GM12891 (cell line): ENCODE measurements around the gene VAMP2.
A peak's percentile ranks its signal among the peaks of the same experiment; 100 is the strongest.

Source experiments
- DNase-seq: peaks from one replicate; pipeline ENCODE4 v3.0.0; 2011; ENCODE audit warnings: low spot score; ENCODE audit not compliant: insufficient read length
- FAIRE-seq: peaks from 2 replicates; lab custom pipeline; 2011; peaks lifted over from hg19 to GRCh38; lab: Jason Lieb, UNC
- PAX5 ChIP-seq: IDR thresholded peaks from 2 replicates; pipeline ENCODE4 v1.6.1; 2011; ENCODE audit warnings: low read length, moderate library complexity, mild to moderate bottlenecking; ENCODE audit not compliant: insufficient read depth, severe bottlenecking
- POLR2A ChIP-seq: IDR thresholded peaks from 2 replicates; pipeline ENCODE4 v1.6.1; 2011; ENCODE audit warnings: low read depth, low read length, control low read depth
- POLR2AphosphoS5 ChIP-seq: IDR thresholded peaks from 2 replicates; pipeline ENCODE4 v1.6.1; 2011; ENCODE audit warnings: low read depth, low read length, control low read depth
- POU2F2 ChIP-seq: IDR thresholded peaks from 2 replicates; pipeline ENCODE4 v1.6.1; 2011; ENCODE audit warnings: low read depth, mild to moderate bottlenecking, control low read depth, low read length, moderate library complexity
- SPI1 ChIP-seq: IDR thresholded peaks from 2 replicates; pipeline ENCODE4 v1.6.1; 2011; ENCODE audit warnings: low read depth, low read length, control low read depth
- TAF1 ChIP-seq: IDR thresholded peaks from 2 replicates; pipeline ENCODE4 v1.6.1; 2011; ENCODE audit warnings: low read depth, low read length, control low read depth

The VAMP2 gene

GRCh38 chr17:8161289-8162232 is 1.2 kb downstream of the VAMP2 start:
- DNase-seq (no peak), FAIRE-seq (peak; percentile 78)
- TF ChIP-seq PAX5: no peak
- TF ChIP-seq POLR2AphosphoS5: peak; percentile 37; the same call in 1 of the 2 replicates

GRCh38 chr17:8160741-8161221 is 2.0 kb downstream of the VAMP2 start:
- no peak for TF ChIP-seq POLR2A
- TF ChIP-seq PAX5: no peak
- TF ChIP-seq POLR2AphosphoS5: no peak
- TF ChIP-seq TAF1: no peak
- no peak for TF ChIP-seq SPI1
- TF ChIP-seq POU2F2: no peak
- no peak for FAIRE-seq
- DNase-seq: no peak

- DNase-seq (no peak), FAIRE-seq (no peak)
- TF ChIP-seq PAX5: no peak
- TF ChIP-seq POU2F2: no peak
- no peak for TF ChIP-seq TAF1
- TF ChIP-seq SPI1: no peak
- no peak for TF ChIP-seq POLR2AphosphoS5
- no peak for TF ChIP-seq POLR2A
These were observed 2.5 kb downstream of the VAMP2 start for GRCh38 chr17:8160224-8160577.

GRCh38 chr17:8159459-8160223 is 3.1 kb downstream of the VAMP2 start:
- TF ChIP-seq PAX5 (no peak), POLR2AphosphoS5 (no peak), POLR2A (no peak), TAF1 (no peak), POU2F2 (no peak), SPI1 (no peak)
- DNase-seq (no peak), FAIRE-seq (no peak)

GRCh38 chr17:8159032-8159400 is 3.7 kb downstream of the VAMP2 start:
- no peak for DNase-seq
- no peak for FAIRE-seq
- TF ChIP-seq POU2F2 (no peak), TAF1 (no peak), POLR2AphosphoS5 (no peak), SPI1 (no peak), POLR2A (no peak), PAX5 (no peak)

GRCh38 chr17:8158267-8159031 is 4.3 kb downstream of the VAMP2 start:
- DNase-seq (peak; percentile 70), FAIRE-seq (peak; percentile 93)
- peak; percentile 61 for TF ChIP-seq SPI1
- no peak for TF ChIP-seq POLR2A

- FAIRE-seq (peak; percentile 98), DNase-seq (peak; percentile 94)
- peak; percentile 81; the same call in 1 of the 2 replicates for TF ChIP-seq TAF1
- peak; percentile 56; the same call in 1 of the 2 replicates for TF ChIP-seq POU2F2
- peak; percentile 79 for TF ChIP-seq POLR2AphosphoS5
- no peak for TF ChIP-seq SPI1
- TF ChIP-seq PAX5: peak; percentile 86
- TF ChIP-seq POLR2A: peak; percentile 78
These were observed 6.3 kb downstream of the VAMP2 start for GRCh38 chr17:8156246-8156992.

GRCh38 chr17:8155996-8156245 is 6.8 kb downstream of the VAMP2 start:
- FAIRE-seq: no peak
- 0 out of 2 replicates have a peak, but pooled peaks have one; percentile 78 for TF ChIP-seq POU2F2
- no peak; the same call in 1 of the 2 replicates for TF ChIP-seq POLR2AphosphoS5
- no peak for DNase-seq
